Liver (tissue), 9 donors: Measurements from ENCODE around the gene SMAD1. TPM values are rescaled to one million over a fixed set of nuclear protein-coding genes. Genes with fewer than 3 reads are reported as not detected.

ENCODE experiments used
- DNase-seq: peaks from one replicate; pipeline ENCODE4 v3.0.0-alpha.2; 2017; ENCODE audit warnings: low spot score
- H3K27ac ChIP-seq, 2 donors: one replicate each; pipeline ENCODE4 v1.7.0; 2013; ENCODE audit warnings: inconsistent platforms in 2 of 2, low read length in 2 of 2, control low read depth in 1 of 2, low read depth in 1 of 2, mild to moderate bottlenecking in 1 of 2
- H3K27me3 ChIP-seq, 4 donors: one replicate each; pipeline versions ENCODE4 v1.6.1 to v1.7.0; 2013; ENCODE audit warnings: low read length in 3 of 4, inconsistent platforms in 1 of 4, mild to moderate bottlenecking in 1 of 4, moderate library complexity in 1 of 4; ENCODE audit not compliant: control insufficient read depth in 4 of 4, insufficient read depth in 4 of 4
- H3K36me3 ChIP-seq, 4 donors: one replicate each; pipeline versions ENCODE4 v1.6.1 to v1.7.0; 2013; ENCODE audit warnings: low read length in 3 of 4, mild to moderate bottlenecking in 3 of 4, low read depth in 1 of 4, moderate library complexity in 1 of 4; ENCODE audit not compliant: control insufficient read depth in 4 of 4, insufficient read depth in 3 of 4
- H3K4me1 ChIP-seq, 4 donors: one replicate each; pipeline versions ENCODE4 v1.6.1 to v1.7.0; 2013; ENCODE audit warnings: low read length in 3 of 4, mild to moderate bottlenecking in 3 of 4, moderate library complexity in 1 of 4; ENCODE audit not compliant: control insufficient read depth in 4 of 4, insufficient read depth in 4 of 4
- H3K4me3 ChIP-seq, 3 donors: one replicate each; pipeline versions ENCODE4 v1.6.1 to v1.7.0; 2013; ENCODE audit warnings: low read length in 3 of 3, control low read depth in 1 of 3, low read depth in 1 of 3, mild to moderate bottlenecking in 1 of 3
- H3K9ac ChIP-seq, 2 donors: one replicate each; pipeline ENCODE4 v1.7.0; 2013; ENCODE audit warnings: low read length in 2 of 2, mild to moderate bottlenecking in 2 of 2, moderate library complexity in 2 of 2, control low read depth in 1 of 2, low read depth in 1 of 2
- H3K9me3 ChIP-seq, 4 donors: one replicate each; pipeline versions ENCODE4 v1.6.1 to v1.7.0; 2013; ENCODE audit warnings: low read length in 3 of 4; ENCODE audit not compliant: control insufficient read depth in 4 of 4
- CTCF ChIP-seq: fragments of 150-350 bp; IDR thresholded peaks from 2 replicates; pipeline ENCODE4 v1.5.1; 2017; ENCODE audit warnings: improper control_type of control experiment, low read depth, low read length; ENCODE audit not compliant: missing input control
- EGR1 ChIP-seq, 2 donors: IDR thresholded peaks; 2 replicates each; pipeline ENCODE4 v1.6.1; 2016 to 2018; ENCODE audit warnings: antibody characterized with exemption in 2 of 2, low read depth in 2 of 2
- FOXA1 ChIP-seq: IDR thresholded peaks from 2 replicates; pipeline ENCODE4 v1.6.1; 2016; ENCODE audit warnings: antibody characterized with exemption
- FOXA2 ChIP-seq: IDR thresholded peaks from 2 replicates; pipeline ENCODE4 v1.6.1; 2016; ENCODE audit warnings: antibody characterized with exemption
- GABPA ChIP-seq, 2 donors: IDR thresholded peaks in 1 of 2; conservative IDR thresholded peaks in 1 of 2; 2 replicates each; pipeline ENCODE4 v1.6.1; 2016; ENCODE audit warnings: antibody characterized with exemption in 2 of 2, mild to moderate bottlenecking in 1 of 2, moderate library complexity in 1 of 2
- HNF4A ChIP-seq, 2 donors: conservative IDR thresholded peaks; 2 replicates each; pipeline ENCODE4 v1.6.1; 2016; ENCODE audit warnings: antibody characterized with exemption in 2 of 2, mild to moderate bottlenecking in 2 of 2
- JUND ChIP-seq, 2 donors: IDR thresholded peaks; 2 replicates each; pipeline ENCODE4 v1.6.1; 2016; ENCODE audit warnings: antibody characterized with exemption in 2 of 2
- MAX ChIP-seq: IDR thresholded peaks from 2 replicates; pipeline ENCODE4 v1.6.1; 2016; ENCODE audit warnings: antibody characterized with exemption
- NR2F2 ChIP-seq: IDR thresholded peaks from 2 replicates; pipeline ENCODE4 v1.6.1; 2016; ENCODE audit warnings: antibody characterized with exemption
- RXRA ChIP-seq, 2 donors: IDR thresholded peaks; 2 replicates each; pipeline ENCODE4 v1.6.1; 2017 to 2018; ENCODE audit warnings: antibody characterized with exemption in 2 of 2, mild to moderate bottlenecking in 1 of 2
- SP1 ChIP-seq: IDR thresholded peaks from 2 replicates; pipeline ENCODE4 v1.6.1; 2018; ENCODE audit warnings: antibody characterized with exemption, mild to moderate bottlenecking
- TAF1 ChIP-seq: conservative IDR thresholded peaks from 2 replicates; pipeline ENCODE4 v1.6.1; 2016; ENCODE audit warnings: antibody characterized with exemption, mild to moderate bottlenecking
- ZBTB33 ChIP-seq: IDR thresholded peaks from 2 replicates; pipeline ENCODE4 v1.6.1; 2016; ENCODE audit warnings: antibody characterized with exemption
- WGBS: extraction: QIAGEN DNeasy Blood & Tissue Kit; methylation state at CpG from one replicate; pipeline ENCODE4 v1.1.7; 2013; 5-methylcytosine and 5-hydroxymethylcytosine counted together
- polyA plus RNA-seq, 2 donors: library from polyadenylated mRNA; stranded (reverse) in 1 of 2; unstranded in 1 of 2; fragments of 200-250 nt in 1 of 2; fragments of >200 nt in 1 of 2; fragmentation: Nextera tagmentation in 1 of 2; extraction: Ambion mirVana in 1 of 2; gene quantifications; one replicate each; pipeline versions ENCODE4 v1.2.1 to v1.2.3, GENCODE V29; 2013 to 2015
- total RNA-seq, 2 donors: library from RNA; depleted of rRNA; stranded (reverse); fragments of >200 nt; gene quantifications; one replicate each; pipeline ENCODE4 v1.2.3, GENCODE V29; 2014
- donor health status: healthy.
- donor health status: healthy.
- donor health status: healthy.
- donor health status: healthy.
- donor health status: healthy.

The SMAD1 gene
- total and polyA plus RNA-seq, 4 donors, result 6.3 to 43.8 (median 14.6) TPM

GRCh38 chr4:145490361-145490760, 8.7 kb downstream of the SMAD1 start:
- Histone ChIP-seq H3K36me3 (no peaks in the 10 kb centered on the region), H3K4me1 (peaks cover 0 to 35% (median 19%) of the 10 kb centered on the region in 4 donors), H3K27me3 (no peaks in the 10 kb centered on the region), H3K4me3 (no peak overlapping the region), H3K27ac (no peak overlapping the region), H3K9me3 (no peaks in the 10 kb centered on the region), H3K9ac (no peak overlapping the region)
- DNase-seq, result no peak
- TF ChIP-seq GABPA (IDR thresholded peaks at IDR 0.05 in 1 of 2, conservative IDR thresholded peaks at IDR 0.05 in 1 of 2) (no peak), SP1 (no peak)
- 86% methylated on average over 1 of the region's 1 CpG for WGBS

- Histone ChIP-seq H3K4me1 (peaks cover 0 to 34% (median 19%) of the 10 kb centered on the region in 4 donors), H3K9ac (no peak overlapping the region), H3K4me3 (no peak overlapping the region), H3K27ac (no peak overlapping the region), H3K9me3 (no peaks in the 10 kb centered on the region), H3K27me3 (no peaks in the 10 kb centered on the region), H3K36me3 (no peaks in the 10 kb centered on the region)
- 97% methylated on average over 1 of the region's 1 CpG for WGBS
- TF ChIP-seq CTCF (no peak), NR2F2 (no peak), HNF4A (conservative IDR thresholded peaks at IDR 0.05) (no peak), ZBTB33 (no peak)
- no peak for DNase-seq
Measured at GRCh38 chr4:145490796-145491195, 9.1 kb downstream of the SMAD1 start.

- no peaks in the 10 kb centered on the region for H3K36me3 ChIP-seq
- H3K9me3 ChIP-seq, result no peaks in the 10 kb centered on the region
- no peaks in the 10 kb centered on the region for H3K27me3 ChIP-seq
- no peak overlapping the region for H3K4me3 ChIP-seq
- WGBS, result 96% methylated on average over 3 of the region's 3 CpGs
- no peak for DNase-seq
- TF ChIP-seq ZBTB33 (no peak), NR2F2 (no peak), RXRA (IDR thresholded peaks at IDR 0.05) (no peak), FOXA1 (no peak), EGR1 (IDR thresholded peaks at IDR 0.05; ENCODE audit: low read depth in 2 of 2) (no peak), TAF1 (no peak), JUND (IDR thresholded peaks at IDR 0.05) (no peak), MAX (no peak), FOXA2 (no peak)
- peaks cover 2 to 27% (median 12%) of the 10 kb centered on the region in 4 donors for H3K4me1 ChIP-seq
- no peak overlapping the region for H3K9ac ChIP-seq
- H3K27ac ChIP-seq, result no peak overlapping the region
Measured at GRCh38 chr4:145492376-145492775, 10.7 kb downstream of the SMAD1 start.
